Stimulated activated CD4-positive, alpha-beta T cell treated with anti-CD3 and anti-CD28 coated beads, TNF-alpha, amount 100 ng/mL, for 24 hours (primary cell): ENCODE measurements around the gene TBC1D9.

Experiments
- DNase-seq, 3 experiments: peaks; one replicate each; pipeline ENCODE4 v3.0.0-alpha.2; 2020; ENCODE audit warnings: low read depth in 3 of 3

Gene TBC1D9

GRCh38 chr4:140725556-140725955 lies 30.6 kb downstream of the TBC1D9 start:
- DNase-seq: no peak

DNA sequence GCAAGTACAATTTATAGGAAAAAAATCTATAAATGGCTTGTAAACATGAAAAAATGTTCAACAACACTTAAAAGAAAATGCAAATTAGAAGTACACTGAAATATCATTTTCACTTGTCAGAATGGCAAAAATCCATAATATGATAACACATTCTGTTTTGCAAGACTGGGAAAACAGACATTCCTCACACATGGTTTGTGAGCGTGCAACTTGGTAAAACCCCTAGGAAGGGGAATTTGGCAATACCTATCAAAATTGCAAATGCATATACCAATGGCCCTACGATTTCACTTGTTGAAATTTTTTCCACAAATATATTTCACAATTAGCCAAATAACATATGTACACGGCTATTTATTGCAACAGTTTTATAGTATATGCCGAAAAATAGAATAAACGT lies 31.4 kb downstream of the TBC1D9 start:
- DNase-seq: no peak

GRCh38 chr4:140720387-140721304 lies 35.5 kb downstream of the TBC1D9 start:
- DNase-seq: no peak

GRCh38 chr4:140719686-140720085 lies 36.5 kb downstream of the TBC1D9 start:
- DNase-seq: no peak

GRCh38 chr4:140719022-140719421 lies 37.2 kb downstream of the TBC1D9 start:
- no peak for DNase-seq

DNA sequence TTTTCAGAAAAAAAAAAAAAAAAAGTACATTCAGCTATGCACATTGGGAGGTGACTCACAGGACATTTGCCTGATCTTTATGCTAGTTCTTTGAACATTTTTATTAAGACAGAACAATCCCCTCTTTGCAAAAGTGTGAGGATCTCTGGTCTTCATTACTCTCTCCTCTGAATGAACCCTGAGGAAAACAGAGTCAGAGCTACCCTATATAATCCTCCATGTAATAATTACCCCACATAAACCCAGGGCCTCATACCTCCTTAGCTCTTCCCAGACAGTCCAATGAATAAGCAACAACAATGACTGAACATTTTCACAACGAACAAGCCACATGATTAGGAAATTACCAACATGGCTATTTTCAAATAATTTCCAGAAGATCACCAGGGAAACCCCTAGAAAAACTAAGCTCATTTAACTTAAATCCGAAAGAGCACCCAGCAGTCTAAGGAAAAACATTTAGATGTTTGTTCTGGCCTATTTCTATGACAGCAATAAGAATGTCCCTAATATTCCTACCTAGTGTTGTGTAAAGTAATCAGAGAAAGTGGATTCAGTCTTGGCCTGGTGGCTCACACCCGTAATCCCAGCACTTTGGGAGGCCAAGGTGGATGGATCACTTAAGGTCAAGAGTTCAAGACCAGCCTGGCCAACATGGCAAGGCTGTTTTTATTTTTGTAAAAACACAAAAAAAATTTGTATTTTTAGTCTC lies 37.8 kb downstream of the TBC1D9 start:
- DNase-seq: no peak

DNA sequence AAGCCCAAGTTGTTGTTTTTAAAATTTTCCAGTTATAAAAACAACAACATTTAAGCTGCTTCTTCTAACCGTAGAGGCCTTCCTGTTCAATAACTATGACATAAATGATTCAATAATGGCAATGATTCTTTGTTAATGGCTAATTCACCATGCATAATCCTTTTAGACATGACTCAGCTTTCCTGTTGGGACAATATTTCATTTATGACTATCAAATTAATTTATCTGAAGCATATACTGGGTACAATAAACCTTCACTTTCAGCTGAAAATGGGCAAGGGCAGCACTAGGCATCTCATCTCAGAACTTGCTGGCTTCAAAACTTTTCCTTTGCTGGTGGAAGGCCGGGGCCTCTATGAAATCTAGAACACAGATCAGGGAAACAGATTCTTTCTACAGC lies 38.9 kb downstream of the TBC1D9 start:
- no peak for DNase-seq

GRCh38 chr4:140715119-140715518 lies 41.1 kb downstream of the TBC1D9 start:
- no peak for DNase-seq

DNA sequence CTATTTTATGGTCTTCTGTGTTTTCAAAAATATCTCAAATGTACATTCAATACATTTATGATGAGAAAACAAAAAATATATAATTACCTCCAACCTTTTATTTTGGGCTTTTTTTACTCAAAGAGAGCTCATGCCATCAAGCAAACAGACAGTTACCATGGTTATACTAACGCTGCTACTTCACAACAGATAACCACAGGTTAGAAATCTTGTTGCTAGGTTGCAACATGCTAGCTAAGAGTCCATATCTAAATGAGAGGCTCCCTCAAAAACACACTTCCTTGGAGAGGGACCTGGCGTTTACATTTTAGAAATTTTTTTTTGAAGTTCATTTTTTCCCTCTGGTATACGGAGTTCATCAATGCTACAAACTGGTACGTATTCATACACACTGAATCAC lies 44.3 kb downstream of the TBC1D9 start:
- DNase-seq: no peak

DNA sequence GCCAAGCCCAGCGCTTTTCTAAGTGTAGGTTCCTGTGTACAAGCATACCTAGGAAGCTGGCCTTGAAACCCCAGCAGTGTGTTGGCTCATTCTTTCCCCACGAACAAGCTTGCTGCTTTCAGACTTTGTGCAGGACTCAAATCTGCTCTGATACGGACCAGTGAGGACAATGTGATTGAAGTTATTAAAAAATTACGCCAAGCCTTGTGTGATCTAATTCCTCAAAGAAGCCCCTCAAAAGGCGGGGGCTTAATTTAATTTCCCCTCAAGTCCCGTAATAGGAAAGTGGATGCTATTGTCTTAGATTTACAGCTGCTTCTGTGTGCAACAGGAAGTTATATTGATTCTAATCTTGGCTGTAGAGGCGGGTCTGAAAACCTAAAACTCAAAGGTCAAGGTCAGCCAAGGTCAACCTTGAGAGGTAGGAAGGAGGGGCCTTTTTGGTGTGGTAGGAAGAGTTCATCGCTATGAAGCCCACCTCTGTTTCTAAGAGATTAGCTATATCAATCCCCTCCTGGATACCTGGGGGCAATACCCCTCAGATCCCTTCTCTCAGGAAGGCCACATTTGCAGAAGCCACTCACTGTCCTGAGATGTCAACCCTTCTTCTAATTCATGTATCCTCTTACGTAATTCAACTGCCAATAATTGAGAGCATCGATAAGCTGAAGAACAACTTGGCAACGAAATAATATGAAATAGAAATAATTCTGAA lies 45.1 kb downstream of the TBC1D9 start:
- no peak for DNase-seq

DNA sequence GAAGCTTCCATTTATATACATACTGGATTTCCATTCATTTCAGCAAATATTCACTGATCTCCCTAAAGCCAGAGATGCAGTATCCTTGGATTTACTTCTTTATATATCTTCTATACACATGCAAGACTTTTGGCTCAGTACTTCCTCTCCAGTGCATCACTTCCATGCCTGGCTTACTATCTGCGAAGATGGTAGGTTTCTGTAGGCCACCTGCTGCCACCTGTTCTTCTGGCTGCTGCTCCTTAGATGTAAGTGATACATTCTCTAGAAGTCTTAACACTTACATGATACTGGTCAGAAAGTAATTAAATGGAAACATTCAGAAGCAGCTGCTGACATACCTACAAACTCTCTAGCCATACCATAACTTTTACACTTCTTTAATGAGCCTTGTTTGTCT lies 48.9 kb downstream of the TBC1D9 start:
- no peak for DNase-seq

GRCh38 chr4:140706665-140707064 lies 49.5 kb downstream of the TBC1D9 start:
- no peak for DNase-seq

- no peak for DNase-seq
These were observed 49.9 kb downstream of the TBC1D9 start for GRCh38 chr4:140706276-140706625.

- no peak for DNase-seq
These were observed 50.4 kb downstream of the TBC1D9 start for GRCh38 chr4:140705625-140706275.

DNA sequence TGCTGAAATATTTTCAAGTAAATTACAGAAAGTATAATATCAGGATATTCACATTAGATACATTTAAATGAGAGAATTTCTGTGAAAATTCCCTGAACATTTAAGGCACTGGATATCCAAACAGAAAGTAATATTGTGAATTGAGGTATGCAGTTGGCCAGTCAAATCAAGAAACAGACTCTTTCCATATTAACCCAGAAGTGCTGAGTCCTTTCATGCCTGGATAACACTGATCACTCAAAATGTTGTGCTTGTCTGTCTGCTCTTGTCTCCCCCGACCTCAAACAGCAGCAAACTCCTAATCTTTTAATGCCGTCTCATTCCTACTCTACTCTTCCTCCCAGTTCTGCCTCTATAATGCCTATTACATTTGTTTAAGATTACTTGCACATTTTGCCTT lies 51.2 kb downstream of the TBC1D9 start:
- DNase-seq: no peak

GRCh38 chr4:140704392-140704960 lies 51.7 kb downstream of the TBC1D9 start:
- DNase-seq: no peak

DNA sequence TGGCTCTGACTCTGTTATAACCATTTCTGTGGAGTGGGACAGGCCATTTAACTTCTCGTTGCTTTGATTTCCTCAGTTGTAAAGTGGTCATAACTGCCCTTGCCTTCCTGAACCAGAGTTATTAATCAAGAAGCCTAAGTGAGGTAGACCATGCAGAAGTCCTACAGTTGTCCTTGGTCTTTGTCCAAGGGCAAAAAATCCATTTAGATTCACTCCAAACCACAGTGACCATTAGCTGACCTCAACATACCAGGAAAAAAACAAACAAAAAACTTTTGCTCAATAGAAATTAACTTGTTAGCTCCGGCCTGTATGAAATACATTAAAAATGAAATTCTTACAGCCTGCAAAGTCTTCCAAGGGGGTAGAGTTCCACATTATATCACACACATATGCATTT lies 52.7 kb downstream of the TBC1D9 start:
- DNase-seq: no peak

DNA sequence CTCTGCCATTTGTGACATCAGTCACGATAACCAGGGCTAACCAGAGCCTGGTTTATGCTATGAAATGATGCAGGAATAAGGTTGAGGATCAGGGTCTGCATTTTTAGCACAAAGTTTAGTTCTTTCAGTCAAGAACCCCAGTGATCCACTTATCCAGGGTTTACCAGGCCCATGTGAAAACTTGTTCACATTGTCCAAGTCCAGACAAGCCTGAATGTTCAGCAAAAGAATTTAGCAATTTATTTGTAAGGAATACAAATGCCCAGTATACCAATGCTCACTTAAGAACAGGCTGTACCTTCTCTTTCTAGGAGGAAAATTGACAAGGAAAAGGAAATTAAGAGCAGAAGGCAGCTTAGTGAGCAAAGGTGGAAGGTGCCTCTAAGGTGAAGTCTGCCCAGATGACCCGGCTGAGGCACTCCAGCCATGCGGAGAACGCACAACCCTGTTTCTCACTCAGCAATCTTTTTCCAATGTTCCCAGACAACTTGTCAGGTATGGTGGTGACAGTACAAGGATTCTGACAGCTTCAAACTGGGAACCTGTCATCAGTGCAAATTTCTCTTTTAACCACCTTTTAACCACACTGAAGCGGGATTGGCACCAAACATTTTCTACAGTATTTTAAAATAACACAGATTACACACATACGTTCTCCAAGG lies 54.0 kb downstream of the TBC1D9 start:
- no peak for DNase-seq

DNA sequence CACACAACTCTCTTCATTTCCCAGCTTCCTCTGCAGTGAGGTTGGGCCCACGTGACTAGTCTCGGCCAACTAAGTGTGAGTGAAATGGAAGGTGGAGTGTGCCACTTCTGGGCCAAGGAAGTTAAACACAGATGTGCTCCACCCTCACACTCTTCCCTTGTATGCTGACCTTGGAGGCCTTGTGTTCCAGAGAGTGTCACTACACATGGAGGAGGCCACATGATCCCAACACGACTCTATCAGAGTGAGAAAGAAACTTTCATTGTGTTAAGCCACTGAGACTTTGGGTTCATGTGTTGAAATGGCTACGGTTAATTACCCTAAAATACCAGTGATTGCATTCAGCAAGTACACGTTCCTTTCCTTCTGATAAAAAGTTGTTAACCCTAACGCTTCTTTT lies 55.1 kb downstream of the TBC1D9 start:
- DNase-seq: no peak

- DNase-seq: no peak
These were observed 58.2 kb downstream of the TBC1D9 start for GRCh38 chr4:140697709-140698560.
